AG04449 (cell line): ENCODE measurements around the gene DBT.

ENCODE experiments used
- CTCF ChIA-PET: fragments of 350-600 bp; formaldehyde crosslinking; extraction: SDS; loops from one replicate; lab custom pipeline; 2021; ENCODE audit warnings: antibody characterized with exemption; lab: Yijun Ruan, JAX
- POLR2A ChIA-PET: fragments of 400-600, 350-600 bp; formaldehyde crosslinking; extraction: SDS; loops from one replicate; lab custom pipeline; 2020; ENCODE audit warnings: antibody characterized with exemption, inconsistent platforms; lab: Yijun Ruan, JAX
- DNase-seq: peaks from one replicate; pipeline ENCODE4 v3.0.0-alpha.2; 2010; ENCODE audit warnings: low read depth, low spot score
- H3K4me3 ChIP-seq: 2 replicates; pipeline ENCODE4 v1.5.1; 2011; ENCODE audit warnings: low read depth, mild to moderate bottlenecking, control low read depth, low read length
- CTCF ChIP-seq: IDR thresholded peaks from one replicate; pipeline ENCODE4 v1.5.1; 2011; ENCODE audit warnings: mild to moderate bottlenecking, moderate library complexity, low read length, control low read depth, inconsistent platforms; ENCODE audit not compliant: insufficient read depth; ENCODE audit errors: missing control alignments

Gene DBT

GRCh38 chr1:100164702-100165101 is 84.9 kb downstream of the DBT start:
- CTCF ChIA-PET: interaction anchor here (1.3 kb wide), 1 partner anchor 296 kb away, joined by 3 read pairs; no protein-coding TSS in a partner anchor
- no peak overlapping the region for H3K4me3 ChIP-seq
- POLR2A ChIA-PET: no interaction called here
- no peak for TF ChIP-seq CTCF
- DNase-seq: no peak

- ChIA-PET POLR2A (no interaction called here), CTCF (interaction anchor here (1.3 kb wide), 1 partner anchor 296 kb away, joined by 3 read pairs; no protein-coding TSS in a partner anchor)
- no peak for TF ChIP-seq CTCF
- H3K4me3 ChIP-seq: no peak overlapping the region
- peak; percentile 71 for DNase-seq
Measured at GRCh38 chr1:100164216-100164615, 85.4 kb downstream of the DBT start.

GRCh38 chr1:100162881-100163280 is 86.8 kb downstream of the DBT start:
- H3K4me3 ChIP-seq: no peak overlapping the region
- ChIA-PET POLR2A (no interaction called here), CTCF (no interaction called here)
- DNase-seq: no peak
- no peak for TF ChIP-seq CTCF

GRCh38 chr1:100152271-100152670 is 97.4 kb downstream of the DBT start:
- TF ChIP-seq CTCF: no peak

GRCh38 chr1:100151679-100152078 is 98.0 kb downstream of the DBT start:
- POLR2A ChIA-PET: no interaction called here
- DNase-seq: no peak
- no peak overlapping the region for H3K4me3 ChIP-seq
- TF ChIP-seq CTCF: no peak
- CTCF ChIA-PET: interaction anchor here (1.4 to 1.5 kb wide), 2 partner anchors 16 to 308 kb away, joined by 3 to 5 read pairs; no protein-coding TSS in a partner anchor

More at GRCh38 chr1:100152271-100152670, 97.4 kb downstream of the DBT start:
- ChIA-PET POLR2A (no interaction called here), CTCF (interaction anchor here (1.4 to 1.5 kb wide), 2 partner anchors 15 to 308 kb away, joined by 3 to 5 read pairs; no protein-coding TSS in a partner anchor)
- H3K4me3 ChIP-seq: no peak overlapping the region
- DNase-seq: no peak

GRCh38 chr1:100147875-100148274 is 101.8 kb downstream of the DBT start:
- CTCF ChIA-PET: interaction anchor here (1.0 kb wide), 1 partner anchor 210 kb away, joined by 3 read pairs; no protein-coding TSS in a partner anchor
- POLR2A ChIA-PET: no interaction called here
- H3K4me3 ChIP-seq: no peak overlapping the region
- no peak for DNase-seq
- no peak for TF ChIP-seq CTCF
